ENCODE measurements around the gene NR2F6. TPM values are rescaled to one million over a fixed set of nuclear protein-coding genes. Genes with fewer than 3 reads are reported as not detected.
A peak's percentile ranks its signal among the peaks of the same experiment; 100 is the strongest.

Gene NR2F6
- total RNA-seq, 1 experiment from 2014 or later = 90.8 TPM

DNA sequence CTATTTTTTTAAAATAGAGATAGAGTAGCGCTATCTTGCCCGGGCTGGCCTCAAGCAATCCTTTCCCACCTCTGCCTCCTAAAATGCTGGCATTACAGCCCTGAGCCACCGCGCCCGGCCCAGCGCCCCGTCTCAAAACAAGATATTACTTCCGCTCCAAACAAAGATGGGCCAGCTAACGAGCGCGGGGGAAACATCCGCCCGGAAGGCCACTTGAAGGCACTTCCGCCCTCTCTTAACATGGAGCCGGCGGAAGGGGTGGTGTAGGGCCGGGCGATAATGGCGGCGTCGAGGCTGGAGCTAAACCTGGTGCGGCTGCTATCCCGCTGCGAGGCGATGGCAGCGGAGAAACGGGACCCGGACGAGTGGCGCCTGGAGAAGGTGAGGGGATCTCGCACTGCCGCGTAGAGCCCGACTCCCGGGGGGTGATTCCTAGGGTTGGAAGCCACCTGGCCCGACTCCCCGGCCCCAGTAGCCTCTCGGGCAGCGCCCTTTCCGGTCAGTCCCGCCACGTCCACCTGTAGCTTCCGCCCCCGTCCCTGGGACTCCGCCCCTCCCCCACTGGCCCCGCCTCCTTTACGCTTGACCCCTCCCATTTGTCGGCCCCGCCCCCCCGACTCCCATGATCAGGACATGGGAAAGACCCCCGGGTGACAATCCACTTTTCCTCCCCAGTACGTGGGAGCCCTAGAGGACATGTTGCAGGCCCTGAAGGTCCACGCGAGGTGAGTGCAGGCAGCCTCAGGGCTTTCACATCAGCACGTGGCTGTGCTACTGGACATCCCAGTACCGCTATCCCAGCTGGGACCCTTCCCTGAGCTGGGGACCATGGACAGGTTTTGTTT lies 30.4 kb downstream of the NR2F6 start, which contains the start of gene USE1:
Gene USE1, plus strand, starts transcription at position 231 of the 845 bp plus-strand sequence. Its CDS starts 49 bp downstream, at position 280.
- ChIA-PET POLR2A (ENCODE audit: unreplicated experiment) (interaction anchor here (0.5 to 1.6 kb wide), 9 partner anchors 11 to 1109 kb away, joined by 3 to 26 read pairs (median 5); partner anchors contain the start of genes BABAM1 and OCEL1), CTCF (interaction anchor here (0.8 kb wide), 1 partner anchor 10 kb away, joined by 3 read pairs; no protein-coding TSS in a partner anchor)
- Histone ChIP-seq H3K9me2 (ENCODE audit: insufficient read depth) (no peaks in the 10 kb centered on the region), H3F3A (ENCODE audit: insufficient read depth, low read depth) (peaks cover 18% of the 10 kb centered on the region; the same call in 1 of the 2 replicates), H3K36me3 (ENCODE audit: low read depth) (peaks cover 6% of the 10 kb centered on the region; the same call in 1 of the 2 replicates), H3K79me2 (ENCODE audit: low read depth) (no peaks in the 10 kb centered on the region; the same call in 1 of the 2 replicates), H3K4me1 (replicated peaks; ENCODE audit: insufficient read depth) (peaks cover 22% of the 10 kb centered on the region), H4K20me1 (ENCODE audit: insufficient read depth) (no peaks in the 10 kb centered on the region), H3K4me3 (peak within 1 kb of the TSS; percentile 64), H3K27ac (peak within 1 kb of the TSS; percentile 84), H2AFZ (peak within 1 kb of the TSS; percentile 79), H3K4me2 (peak within 1 kb of the TSS; percentile 94), H3K27me3 (ENCODE audit: insufficient read depth, low read depth) (no peaks in the 10 kb centered on the region), H3K9me3 (ENCODE audit: insufficient read depth, low read depth) (no peaks in the 10 kb centered on the region)
- intact Hi-C loops (cut with micrococcal nuclease; ENCODE audit: unreplicated experiment) = no loop called here
- no TSS peak for BruUV-seq (replicated peaks)
- peak; percentile 82 to 85 for DNase-seq
- TF ChIP-seq EZH2 (IDR thresholded peaks at IDR 0.05; ENCODE audit: low read depth) = no peak
- TF ChIP-seq, protein P1, sequence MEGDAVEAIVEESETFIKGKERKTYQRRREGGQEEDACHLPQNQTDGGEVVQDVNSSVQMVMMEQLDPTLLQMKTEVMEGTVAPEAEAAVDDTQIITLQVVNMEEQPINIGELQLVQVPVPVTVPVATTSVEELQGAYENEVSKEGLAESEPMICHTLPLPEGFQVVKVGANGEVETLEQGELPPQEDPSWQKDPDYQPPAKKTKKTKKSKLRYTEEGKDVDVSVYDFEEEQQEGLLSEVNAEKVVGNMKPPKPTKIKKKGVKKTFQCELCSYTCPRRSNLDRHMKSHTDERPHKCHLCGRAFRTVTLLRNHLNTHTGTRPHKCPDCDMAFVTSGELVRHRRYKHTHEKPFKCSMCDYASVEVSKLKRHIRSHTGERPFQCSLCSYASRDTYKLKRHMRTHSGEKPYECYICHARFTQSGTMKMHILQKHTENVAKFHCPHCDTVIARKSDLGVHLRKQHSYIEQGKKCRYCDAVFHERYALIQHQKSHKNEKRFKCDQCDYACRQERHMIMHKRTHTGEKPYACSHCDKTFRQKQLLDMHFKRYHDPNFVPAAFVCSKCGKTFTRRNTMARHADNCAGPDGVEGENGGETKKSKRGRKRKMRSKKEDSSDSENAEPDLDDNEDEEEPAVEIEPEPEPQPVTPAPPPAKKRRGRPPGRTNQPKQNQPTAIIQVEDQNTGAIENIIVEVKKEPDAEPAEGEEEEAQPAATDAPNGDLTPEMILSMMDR (conservative IDR thresholded peaks at IDR 0.05) = no peak

DNA sequence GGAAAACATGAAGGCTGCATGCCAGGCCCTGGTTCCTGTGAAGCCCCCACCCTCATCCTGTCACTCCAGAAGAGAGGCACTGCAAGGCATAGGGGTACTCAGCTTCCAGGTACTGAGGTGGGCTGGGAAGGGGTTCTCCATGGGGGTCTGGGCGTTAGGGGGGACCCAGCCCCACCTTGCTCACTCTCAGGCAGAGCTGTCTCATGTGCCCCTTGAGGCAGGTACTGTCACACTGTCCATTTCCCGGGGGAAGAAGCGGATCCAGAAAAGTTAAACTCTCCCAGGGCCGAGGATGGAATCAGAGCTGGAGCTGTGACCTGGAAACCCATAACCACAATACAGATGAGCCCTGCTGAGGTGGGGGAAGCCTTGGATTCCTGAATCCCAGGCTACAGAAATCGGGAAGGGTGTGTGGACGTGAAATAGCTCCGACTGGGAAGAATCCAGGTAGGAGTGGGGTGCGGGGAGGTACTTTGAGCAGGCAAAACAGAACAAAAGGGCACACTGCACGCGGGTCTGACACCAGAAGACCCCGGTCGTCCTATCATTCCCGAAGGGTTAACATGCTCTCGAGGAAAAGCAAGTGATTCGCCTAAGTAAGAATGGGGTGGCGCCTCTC lies 31.1 kb downstream of the NR2F6 start:
- ChIA-PET CTCF (interaction anchor here (0.7 to 0.8 kb wide), 2 partner anchors 9 to 124 kb away, joined by 3 read pairs; no protein-coding TSS in a partner anchor), POLR2A (ENCODE audit: unreplicated experiment) (interaction anchor here (0.6 to 1.6 kb wide), 6 partner anchors 12 to 524 kb away, joined by 4 to 19 read pairs (median 4); partner anchors contain the start of genes BABAM1 and OCEL1)
- intact Hi-C loops (cut with micrococcal nuclease; ENCODE audit: unreplicated experiment) = no loop called here
- Histone ChIP-seq H3K27me3 (ENCODE audit: insufficient read depth, low read depth) (no peaks in the 10 kb centered on the region), H4K20me1 (ENCODE audit: insufficient read depth) (no peaks in the 10 kb centered on the region), H3K9me2 (ENCODE audit: insufficient read depth) (no peaks in the 10 kb centered on the region), H3K4me3 (peak overlapping the region; percentile 64), H3K79me2 (ENCODE audit: low read depth) (no peaks in the 10 kb centered on the region; the same call in 1 of the 2 replicates), H3K36me3 (ENCODE audit: low read depth) (peaks cover 6% of the 10 kb centered on the region; the same call in 1 of the 2 replicates), H3K9me3 (ENCODE audit: insufficient read depth, low read depth) (no peaks in the 10 kb centered on the region), H3K4me2 (peak overlapping the region; percentile 94), H3K27ac (peak overlapping the region; percentile 84), H2AFZ (peak overlapping the region; percentile 79), H3F3A (ENCODE audit: insufficient read depth, low read depth) (peaks cover 19% of the 10 kb centered on the region; the same call in 1 of the 2 replicates), H3K4me1 (replicated peaks; ENCODE audit: insufficient read depth) (peaks cover 14% of the 10 kb centered on the region)
- BruUV-seq (replicated peaks) = TSS peak; percentile 93
- DNase-seq = no peak
- no peak for TF ChIP-seq EZH2 (IDR thresholded peaks at IDR 0.05; ENCODE audit: low read depth)
- TF ChIP-seq, protein P1 (conservative IDR thresholded peaks at IDR 0.05) = no peak

DNA sequence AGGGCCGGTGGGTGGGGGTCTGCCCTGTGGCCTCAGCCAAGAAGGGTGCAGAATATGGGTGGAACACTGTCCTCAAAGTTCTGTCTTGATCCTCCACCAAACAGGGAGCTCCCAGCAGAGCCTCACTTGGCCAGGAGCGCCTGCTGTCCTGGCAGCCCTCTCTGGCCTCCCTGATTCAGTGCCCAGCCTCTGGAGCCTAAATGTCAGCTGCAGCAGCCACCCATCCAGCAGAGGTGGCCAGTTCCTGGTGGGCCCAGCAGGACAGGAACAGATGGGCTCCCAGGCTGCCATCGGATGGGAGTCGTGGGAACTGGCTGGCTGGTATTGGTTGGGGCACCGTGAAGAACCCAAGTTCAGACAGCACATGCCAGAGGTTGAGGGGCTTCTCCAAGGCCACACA lies 32.4 kb downstream of the NR2F6 start:
- intact Hi-C loops (cut with micrococcal nuclease; ENCODE audit: unreplicated experiment) = no loop called here
- POLR2A ChIA-PET (ENCODE audit: unreplicated experiment) = no interaction called here

More for the DNA sequence above, 32.4 kb downstream of the NR2F6 start:
- Histone ChIP-seq H3K4me2 (no peak overlapping the region), H3K9me3 (ENCODE audit: insufficient read depth, low read depth) (no peaks in the 10 kb centered on the region), H3K36me3 (ENCODE audit: low read depth) (peaks cover 6% of the 10 kb centered on the region; the same call in 1 of the 2 replicates), H4K20me1 (ENCODE audit: insufficient read depth) (no peaks in the 10 kb centered on the region), H3K27ac (no peak overlapping the region), H3K79me2 (ENCODE audit: low read depth) (no peaks in the 10 kb centered on the region; the same call in 1 of the 2 replicates), H3K4me1 (replicated peaks; ENCODE audit: insufficient read depth) (peaks cover 14% of the 10 kb centered on the region), H2AFZ (no peak overlapping the region), H3K9me2 (ENCODE audit: insufficient read depth) (no peaks in the 10 kb centered on the region), H3K4me3 (no peak overlapping the region), H3F3A (ENCODE audit: insufficient read depth, low read depth) (peaks cover 26% of the 10 kb centered on the region), H3K27me3 (ENCODE audit: insufficient read depth, low read depth) (no peaks in the 10 kb centered on the region)
- no peak for DNase-seq
- TF ChIP-seq, protein P1 (conservative IDR thresholded peaks at IDR 0.05) = no peak
- TF ChIP-seq EZH2 (IDR thresholded peaks at IDR 0.05; ENCODE audit: low read depth) = no peak
- CTCF ChIA-PET = no interaction called here
- no TSS peak for BruUV-seq (replicated peaks)
